Inferior parietal cortex (tissue), 1 donor: ENCODE results near the gene ELAVL1.

ENCODE experiments used
- DNase-seq: peaks from one replicate; pipeline ENCODE4 v3.0.0-alpha.2; 2016; ENCODE audit errors: extremely low spot score

The ELAVL1 gene

GRCh38 chr19:7912697-7913564 is 92.5 kb downstream of the ELAVL1 start:
- DNase-seq: no peak

DNA sequence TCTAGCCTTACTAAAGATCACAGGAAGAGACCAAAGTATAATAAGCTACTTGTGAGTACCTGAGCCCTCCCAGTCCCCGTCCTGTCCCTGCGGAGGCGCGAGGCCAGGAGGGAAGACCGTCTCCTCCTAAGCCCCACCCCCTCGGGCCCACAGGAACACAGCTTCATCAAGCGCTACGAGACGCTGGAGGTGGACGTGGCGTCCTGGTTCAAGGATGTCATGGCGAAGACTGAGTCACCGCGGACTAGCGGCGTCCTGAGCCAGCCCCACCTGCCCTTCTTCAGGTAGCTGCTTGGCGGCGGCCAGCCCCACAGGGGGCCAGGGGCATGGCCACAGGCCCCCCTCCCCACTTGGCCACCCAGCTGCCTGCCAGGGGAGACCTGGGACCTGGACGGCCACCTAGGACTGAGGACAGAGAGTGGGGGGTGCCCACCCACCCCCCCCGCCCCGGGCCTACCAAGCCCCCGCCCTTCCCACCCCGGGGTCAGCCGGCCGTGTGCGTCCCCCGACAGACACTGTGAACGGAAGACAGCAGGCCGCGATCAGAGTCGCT is 93.2 kb downstream of the ELAVL1 start:
- DNase-seq: no peak

DNA sequence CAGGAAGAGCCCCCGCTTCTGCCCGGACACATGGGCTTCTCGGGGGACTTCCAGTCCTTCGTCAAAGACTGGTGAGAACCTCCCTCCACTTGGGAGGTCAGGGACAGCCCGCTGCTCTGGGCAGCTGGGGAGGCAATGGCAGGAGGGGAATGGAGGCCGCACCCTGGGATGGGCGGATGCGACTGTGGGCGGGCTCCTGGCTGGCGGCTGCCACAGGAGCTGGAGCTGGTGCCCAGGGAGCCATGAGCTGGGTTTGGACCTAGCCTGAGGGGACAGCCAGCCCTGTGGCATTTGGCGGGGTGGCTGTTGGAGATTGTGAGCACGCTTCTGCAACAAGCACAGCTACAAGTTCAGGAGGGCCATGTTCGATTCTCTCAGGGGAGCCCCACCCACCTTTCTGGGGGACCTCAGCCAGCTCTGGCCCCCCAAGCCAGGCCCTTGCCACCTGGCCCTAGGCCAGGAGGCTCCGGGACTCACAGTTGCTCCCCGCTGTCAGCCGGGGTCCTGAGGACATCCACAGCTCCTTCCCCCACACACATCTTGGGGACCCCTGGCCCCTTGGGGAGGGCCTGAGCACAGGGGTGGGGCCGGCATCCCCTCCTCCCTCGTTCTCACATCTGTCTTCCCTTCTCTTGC is 93.8 kb downstream of the ELAVL1 start:
- DNase-seq: no peak

GRCh38 chr19:7910321-7911161 is 94.9 kb downstream of the ELAVL1 start:
- DNase-seq: no peak

DNA sequence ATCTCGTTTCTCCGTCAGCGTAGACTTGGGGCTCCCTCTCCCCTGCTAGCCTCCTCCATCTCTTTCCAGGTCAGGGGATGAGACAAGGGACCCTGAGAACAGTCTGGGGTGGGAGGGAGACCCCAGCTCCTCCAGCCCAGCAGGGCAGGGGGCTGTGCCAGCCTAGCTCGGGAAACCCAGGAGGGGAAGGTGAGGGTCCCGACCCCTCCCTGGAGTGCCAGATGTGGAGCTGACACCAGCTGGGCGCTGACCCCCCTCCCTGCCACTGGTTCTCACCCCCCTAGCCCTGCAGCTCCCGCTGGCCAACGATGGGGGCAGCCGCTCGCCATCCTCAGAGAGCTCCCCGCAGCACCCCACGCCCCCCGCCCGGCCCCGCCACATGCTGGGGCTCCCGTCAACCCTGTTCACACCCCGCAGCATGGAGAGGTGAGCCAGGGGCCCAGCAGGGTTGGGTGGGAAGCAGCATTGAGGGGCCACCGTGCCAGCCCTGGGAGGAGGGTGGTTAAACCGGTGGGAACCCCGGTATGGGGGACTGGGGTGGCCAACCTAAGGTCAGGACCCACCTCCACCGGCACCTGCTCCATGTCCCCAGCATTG is 95.9 kb downstream of the ELAVL1 start:
- DNase-seq: no peak

GRCh38 chr19:7908742-7909461 is 96.5 kb downstream of the ELAVL1 start:
- no peak for DNase-seq
